ENCODE data around the gene SLC30A2. TPM values are rescaled to one million over a fixed set of nuclear protein-coding genes. Genes with fewer than 3 reads are reported as not detected.

SLC30A2 gene
- polyA plus RNA-seq, 3 donors: 4.6 to 7.2 (median 5.1) TPM

GRCh38 chr1:26012864-26013263 lies 33.1 kb downstream of the SLC30A2 start:
- DNase-seq (ENCODE audit: extremely low read depth in 1 of 11, low read depth in 9 of 11, low spot score in 4 of 11): no peak

GRCh38 chr1:26010825-26011224 lies 35.1 kb downstream of the SLC30A2 start:
- DNase-seq (ENCODE audit: extremely low read depth in 1 of 11, low read depth in 9 of 11, low spot score in 4 of 11): no peak

GRCh38 chr1:26009796-26010447 lies 36.0 kb downstream of the SLC30A2 start:
- peak in 1 of 11 donors; percentile 22 for DNase-seq (ENCODE audit: extremely low read depth in 1 of 11, low read depth in 9 of 11, low spot score in 4 of 11)

GRCh38 chr1:26006710-26007109 lies 39.2 kb downstream of the SLC30A2 start:
- no peak for DNase-seq (ENCODE audit: extremely low read depth in 1 of 11, low read depth in 9 of 11, low spot score in 4 of 11)

- no peak for DNase-seq (ENCODE audit: extremely low read depth in 1 of 11, low read depth in 9 of 11, low spot score in 4 of 11)
Observed at GRCh38 chr1:26005434-26006105, 40.3 kb downstream of the SLC30A2 start.

- no peak for DNase-seq (ENCODE audit: extremely low read depth in 1 of 11, low read depth in 9 of 11, low spot score in 4 of 11)
Observed at GRCh38 chr1:26003756-26004155, 42.2 kb downstream of the SLC30A2 start.

- DNase-seq (ENCODE audit: extremely low read depth in 1 of 11, low read depth in 9 of 11, low spot score in 4 of 11): no peak
Observed at GRCh38 chr1:26003262-26003661, 42.7 kb downstream of the SLC30A2 start.

GRCh38 chr1:25999041-25999800 lies 46.7 kb downstream of the SLC30A2 start:
- DNase-seq (ENCODE audit: extremely low read depth in 1 of 11, low read depth in 9 of 11, low spot score in 4 of 11): no peak

- DNase-seq (ENCODE audit: extremely low read depth in 1 of 11, low read depth in 9 of 11, low spot score in 4 of 11): peak; percentile 98 to 100 (median 99)
Observed at GRCh38 chr1:25997828-25998761, 47.8 kb downstream of the SLC30A2 start, which contains the start of gene PAFAH2. Gene PAFAH2 (minus strand): TSS chr1:25998063. CDS start chr1:25990816, 7,247 bp downstream.

GRCh38 chr1:25996966-25997827 lies 48.7 kb downstream of the SLC30A2 start:
- peak in 2 of 11 donors; percentile 19 to 39 for DNase-seq (ENCODE audit: extremely low read depth in 1 of 11, low read depth in 9 of 11, low spot score in 4 of 11)

GRCh38 chr1:25994402-25995150 lies 51.3 kb downstream of the SLC30A2 start:
- no peak for DNase-seq (ENCODE audit: extremely low read depth in 1 of 11, low read depth in 9 of 11, low spot score in 4 of 11)

- no peak for DNase-seq (ENCODE audit: extremely low read depth in 1 of 11, low read depth in 9 of 11, low spot score in 4 of 11)
Observed at GRCh38 chr1:25993197-25993951, 52.5 kb downstream of the SLC30A2 start.

- no peak for DNase-seq (ENCODE audit: extremely low read depth in 1 of 11, low read depth in 9 of 11, low spot score in 4 of 11)
Observed at GRCh38 chr1:25992689-25993171, 53.2 kb downstream of the SLC30A2 start.

GRCh38 chr1:25991937-25992688 lies 53.8 kb downstream of the SLC30A2 start:
- DNase-seq (ENCODE audit: extremely low read depth in 1 of 11, low read depth in 9 of 11, low spot score in 4 of 11): no peak

GRCh38 chr1:25990702-25991395 lies 55.1 kb downstream of the SLC30A2 start:
- no peak for DNase-seq (ENCODE audit: extremely low read depth in 1 of 11, low read depth in 9 of 11, low spot score in 4 of 11)
